ENCODE results near the gene FOSL2. TPM values are rescaled to one million over a fixed set of nuclear protein-coding genes. Genes with fewer than 3 reads are reported as not detected.

The FOSL2 gene
- total RNA-seq, 3 donors from 2014 or later: 106 to 116 (median 116) TPM

DNA sequence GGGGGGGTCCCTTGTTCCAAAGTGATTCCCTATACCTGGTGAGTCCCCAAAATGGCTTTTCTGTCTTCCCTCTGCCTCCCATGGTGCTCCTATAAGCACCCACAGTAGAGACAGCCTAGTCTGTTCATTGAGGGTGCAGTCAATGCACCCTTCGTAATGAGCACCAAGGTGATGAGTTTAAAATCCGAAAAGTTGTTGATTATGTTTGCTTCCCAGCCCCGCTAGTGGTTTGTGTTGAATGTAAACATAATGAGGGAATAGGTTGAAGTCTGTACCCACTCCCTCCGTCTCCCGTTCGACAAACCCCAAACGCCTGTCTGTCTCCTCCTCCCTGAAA is 2.3 kb downstream of the FOSL2 start:
- no peaks in the 10 kb centered on the region for H3K36me3 ChIP-seq
- no peaks in the 10 kb centered on the region for H3K9me3 ChIP-seq
- peaks cover 5 to 26% of the 10 kb centered on the region in 2 donors for H3K4me1 ChIP-seq
- no peaks in the 10 kb centered on the region for H3K27me3 ChIP-seq
- H3K4me3 ChIP-seq: peak overlapping the region; percentile 74 to 92 (median 92)
- DNase-seq (ENCODE audit: low spot score in 2 of 2): no peak
- TF ChIP-seq CTCF (IDR thresholded peaks at IDR 0.05) (no peak), POLR2AphosphoS5 (IDR thresholded peaks at IDR 0.05) (no peak), POLR2A (IDR thresholded peaks at IDR 0.05) (no peak)
- intact Hi-C loops (cut with DNase I; ENCODE audit: low total_unique reads): no loop called here
- peak overlapping the region; percentile 100 for H3K27ac ChIP-seq

- H3K4me1 ChIP-seq: peaks cover under 1 to 32% of the 10 kb centered on the region in 2 donors
- TF ChIP-seq POLR2AphosphoS5 (IDR thresholded peaks at IDR 0.05) (peak; percentile 84 to 99 (median 92)), CTCF (IDR thresholded peaks at IDR 0.05) (no peak), POLR2A (IDR thresholded peaks at IDR 0.05) (peak; percentile 57)
- no peaks in the 10 kb centered on the region for H3K9me3 ChIP-seq
- peak overlapping the region; percentile 74 to 92 (median 92) for H3K4me3 ChIP-seq
- intact Hi-C loops (cut with DNase I; ENCODE audit: low total_unique reads): no loop called here
- no peaks in the 10 kb centered on the region for H3K36me3 ChIP-seq
- peak overlapping the region; percentile 100 for H3K27ac ChIP-seq
- DNase-seq (ENCODE audit: low spot score in 2 of 2): peak; percentile 53 to 81
- H3K27me3 ChIP-seq: no peaks in the 10 kb centered on the region
Measured at GRCh38 chr2:28395334-28396061, 2.8 kb downstream of the FOSL2 start.

- Histone ChIP-seq H3K27me3 (no peaks in the 10 kb centered on the region), H3K9me3 (no peaks in the 10 kb centered on the region), H3K4me3 (peak overlapping the region; percentile 74 to 92 (median 92)), H3K36me3 (no peaks in the 10 kb centered on the region), H3K4me1 (peaks cover 0 to 47% of the 10 kb centered on the region in 2 donors), H3K27ac (peak overlapping the region; percentile 100)
- intact Hi-C loops (cut with DNase I; ENCODE audit: low total_unique reads): no loop called here
- DNase-seq (ENCODE audit: low spot score in 2 of 2): no peak
- TF ChIP-seq POLR2A (IDR thresholded peaks at IDR 0.05) (no peak), POLR2AphosphoS5 (IDR thresholded peaks at IDR 0.05) (no peak), CTCF (IDR thresholded peaks at IDR 0.05) (no peak)
Measured at GRCh38 chr2:28397043-28397381, 4.4 kb downstream of the FOSL2 start.

DNA sequence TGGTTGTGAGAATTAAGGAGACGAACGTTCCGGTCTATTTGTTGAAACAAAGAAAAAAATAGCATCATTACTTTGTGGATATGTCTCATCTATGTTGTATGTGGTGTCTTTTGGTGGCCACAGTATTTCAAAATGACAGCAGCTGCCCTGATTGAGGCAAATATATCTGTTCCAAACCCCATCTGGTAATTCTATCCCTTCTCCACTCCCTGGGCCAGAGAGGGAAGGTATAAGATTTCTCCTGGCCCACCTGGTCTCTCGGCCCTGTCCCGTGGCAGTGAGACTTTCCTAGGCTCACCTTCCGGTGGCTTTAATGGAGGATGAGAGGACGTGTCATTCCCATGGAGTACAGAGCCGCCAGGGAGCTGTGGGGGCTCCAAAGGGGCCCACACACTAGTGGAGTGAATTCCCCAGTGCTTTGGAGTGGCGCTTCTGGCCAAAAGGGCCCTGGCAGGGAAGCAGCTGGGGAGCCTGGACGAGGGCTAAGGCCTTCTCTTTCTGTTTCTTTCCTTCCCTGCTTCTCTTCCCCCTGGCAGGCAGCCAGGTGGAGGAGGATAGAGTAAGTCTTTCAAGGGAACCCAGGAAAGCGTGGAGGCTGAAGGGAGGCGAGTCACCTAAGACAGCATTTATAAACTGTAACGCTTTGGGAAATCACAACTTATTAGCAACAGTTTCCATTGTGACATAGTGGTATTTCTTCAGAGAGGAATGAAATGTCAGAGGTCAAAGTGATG is 5.6 kb downstream of the FOSL2 start:
- Histone ChIP-seq H3K4me1 (peaks cover 0 to 50% of the 10 kb centered on the region in 2 donors), H3K36me3 (no peaks in the 10 kb centered on the region), H3K4me3 (peak overlapping the region; percentile 20 to 92 (median 74)), H3K27me3 (no peaks in the 10 kb centered on the region), H3K9me3 (no peaks in the 10 kb centered on the region), H3K27ac (peak overlapping the region; percentile 86 to 100)
- no peak for DNase-seq (ENCODE audit: low spot score in 2 of 2)
- no peak for TF ChIP-seq CTCF (IDR thresholded peaks at IDR 0.05)
- peak in 1 of 3 donors; percentile 63 for TF ChIP-seq POLR2AphosphoS5 (IDR thresholded peaks at IDR 0.05)
- no peak for TF ChIP-seq POLR2A (IDR thresholded peaks at IDR 0.05)
- intact Hi-C loops (cut with DNase I; ENCODE audit: low total_unique reads): no loop called here

GRCh38 chr2:28399289-28399688 is 6.6 kb downstream of the FOSL2 start:
- H3K4me3 ChIP-seq: peak overlapping the region in 2 of 3 donors; percentile 74 to 92
- no peaks in the 10 kb centered on the region for H3K9me3 ChIP-seq
- no peak for DNase-seq (ENCODE audit: low spot score in 2 of 2)
- peaks cover 0 to 50% of the 10 kb centered on the region in 2 donors for H3K4me1 ChIP-seq
- intact Hi-C loops (cut with DNase I; ENCODE audit: low total_unique reads): no loop called here
- H3K27ac ChIP-seq: peak overlapping the region; percentile 86 to 100
- no peak for TF ChIP-seq CTCF (IDR thresholded peaks at IDR 0.05)
- TF ChIP-seq POLR2A (IDR thresholded peaks at IDR 0.05): no peak
- no peaks in the 10 kb centered on the region for H3K27me3 ChIP-seq
- peaks cover 2% of the 10 kb centered on the region for H3K36me3 ChIP-seq

All from breast epithelium (tissue), 4 donors.